ENCODE data around the gene FHIT.

- no peak for TF ChIP-seq CTCF (conservative IDR thresholded peaks at IDR 0.05; ENCODE audit: low read depth, low read length)
- TF ChIP-seq EZH2 (IDR thresholded peaks at IDR 0.05; ENCODE audit: low read length, unreplicated experiment), result no peak
Measured at GRCh38 chr3:60033901-60034453, 1217.3 kb downstream of the FHIT start.

Measured in PC-3 (cell line).